Fibroblast of the conjunctiva (primary cell): ENCODE data around the gene ACTL7A.
"Not testable (repeated sequence)": the region's sequence is repeated elsewhere in the genome, so short reads cannot be mapped to it uniquely, and the experiment has no call there.

Experiments
- DNase-seq: peaks from one replicate; pipeline ENCODE4 v3.0.0-alpha.2; 2010; ENCODE audit warnings: low read depth

Gene ACTL7A

GRCh38 chr9:108880738-108881316 lies 18.8 kb downstream of the ACTL7A start:
- DNase-seq, result no peak

- DNase-seq, result no peak
These were observed 20.2 kb downstream of the ACTL7A start for GRCh38 chr9:108882052-108882888.

GRCh38 chr9:108883085-108883484 lies 21.0 kb downstream of the ACTL7A start:
- no peak for DNase-seq

- DNase-seq, result no peak
These were observed 22.6 kb downstream of the ACTL7A start for GRCh38 chr9:108884701-108885100.

- peak; percentile 80 for DNase-seq
These were observed 23.7 kb downstream of the ACTL7A start for GRCh38 chr9:108885643-108886348.

- not testable (repeated sequence) for DNase-seq
These were observed 24.7 kb downstream of the ACTL7A start for GRCh38 chr9:108886594-108887271.

- peak; percentile 9 for DNase-seq
These were observed 27.6 kb downstream of the ACTL7A start for GRCh38 chr9:108889649-108890067.

- DNase-seq, result no peak
These were observed 32.3 kb downstream of the ACTL7A start for GRCh38 chr9:108894225-108894997.

GRCh38 chr9:108897324-108898096 lies 35.4 kb downstream of the ACTL7A start:
- DNase-seq, result no peak

GRCh38 chr9:108899023-108899695 lies 37.1 kb downstream of the ACTL7A start:
- DNase-seq, result not testable (repeated sequence)

- DNase-seq, result no peak
These were observed 38.1 kb downstream of the ACTL7A start for GRCh38 chr9:108900176-108900575.

- no peak for DNase-seq
These were observed 41.5 kb downstream of the ACTL7A start for GRCh38 chr9:108903420-108904103.

GRCh38 chr9:108904161-108904560 lies 42.1 kb downstream of the ACTL7A start:
- DNase-seq, result no peak

GRCh38 chr9:108905494-108905893 lies 43.4 kb downstream of the ACTL7A start:
- no peak for DNase-seq

- no peak for DNase-seq
These were observed 48.3 kb downstream of the ACTL7A start for GRCh38 chr9:108910402-108910801.

- DNase-seq, result no peak
These were observed 48.8 kb downstream of the ACTL7A start for GRCh38 chr9:108910914-108911313.

- no peak for DNase-seq
These were observed 49.8 kb downstream of the ACTL7A start for GRCh38 chr9:108911820-108912219.
